Neural cell (in vitro differentiated cells): ENCODE results near the gene RUSF1. TPM values are rescaled to one million over a fixed set of nuclear protein-coding genes. Genes with fewer than 3 reads are reported as not detected.

ENCODE experiments used
- H2AFZ ChIP-seq: fragments of 200-600, 300-800 bp; sonication (generic), shearing (Covaris generic); 2 replicates; pipeline ENCODE4 v1.6.0; 2014; ENCODE audit warnings: low read depth, mild to moderate bottlenecking, antibody characterized with exemption, low read length, moderate library complexity
- H3F3A ChIP-seq: fragments of 200-600 bp; shearing (Covaris generic); 2 replicates; pipeline ENCODE4 v1.6.1; 2016; ENCODE audit warnings: mild to moderate bottlenecking, moderate library complexity, mixed read lengths, antibody characterized with exemption, low read length; ENCODE audit not compliant: insufficient read depth, poor library complexity, severe bottlenecking
- H3K27ac ChIP-seq: fragments of 200-600, 300-800 bp; sonication (generic), shearing (Covaris generic); 2 replicates; pipeline ENCODE4 v1.5.1; 2014; ENCODE audit warnings: mild to moderate bottlenecking, low read length, moderate library complexity
- H3K27me3 ChIP-seq: fragments of 300-800, 200-600 bp; sonication (generic), shearing (Covaris generic); 2 replicates; pipeline ENCODE4 v1.6.0; 2014; ENCODE audit warnings: mild to moderate bottlenecking, low read depth, low read length, moderate library complexity; ENCODE audit not compliant: insufficient read depth
- H3K36me3 ChIP-seq: fragments of 300-800, 200-600 bp; sonication (generic), shearing (Covaris generic); 2 replicates; pipeline ENCODE4 v1.5.1; 2014; ENCODE audit warnings: mild to moderate bottlenecking, antibody characterized with exemption, low read length, moderate library complexity; ENCODE audit not compliant: insufficient read depth
- H3K4me2 ChIP-seq: fragments of 300-800, 200-600 bp; sonication (generic), shearing (Covaris generic); 2 replicates; pipeline ENCODE4 v1.6.0; 2014; ENCODE audit warnings: mild to moderate bottlenecking, low read length
- H3K4me3 ChIP-seq: fragments of 300-800, 200-600 bp; sonication (generic), shearing (Covaris generic); 2 replicates; pipeline ENCODE4 v1.5.1; 2014; ENCODE audit warnings: mild to moderate bottlenecking, low read length, moderate library complexity
- H3K79me2 ChIP-seq: fragments of 200-600 bp; shearing (Covaris generic); replicated peaks from 2 replicates; pipeline ENCODE4 v1.6.0; 2014; ENCODE audit warnings: mild to moderate bottlenecking, low read length, moderate library complexity; ENCODE audit not compliant: insufficient read depth
- H3K9ac ChIP-seq: fragments of 300-800, 200-600 bp; sonication (generic), shearing (Covaris generic); 2 replicates; pipeline ENCODE4 v1.6.1; 2016; ENCODE audit warnings: mild to moderate bottlenecking, low read length, mixed read lengths
- H3K9me2 ChIP-seq: fragments of 200-600 bp; shearing (Covaris generic); 2 replicates; pipeline ENCODE4 v1.6.1; 2016; ENCODE audit warnings: mild to moderate bottlenecking, low read length, mixed read lengths; ENCODE audit not compliant: insufficient read depth
- H3K9me3 ChIP-seq: fragments of 200-600, 300-800 bp; sonication (generic), shearing (Covaris generic); 2 replicates; pipeline ENCODE4 v1.6.1; 2016; ENCODE audit warnings: mild to moderate bottlenecking, mixed run types, low read length, moderate library complexity, mixed read lengths
- H4K20me1 ChIP-seq: fragments of 200-600 bp; shearing (Covaris generic); 2 replicates; pipeline ENCODE4 v1.6.1; 2016; ENCODE audit warnings: mild to moderate bottlenecking, mixed run types; ENCODE audit not compliant: insufficient read depth
- CTCF ChIP-seq: fragments of 450-650 bp; IDR thresholded peaks from 2 replicates; pipeline ENCODE4 v1.5.1; 2014; ENCODE audit warnings: antibody characterized with exemption, mild to moderate bottlenecking, moderate library complexity; ENCODE audit not compliant: poor library complexity, severe bottlenecking
- EP300 ChIP-seq: fragments of 450-650 bp; conservative IDR thresholded peaks from 2 replicates; pipeline ENCODE4 v1.6.1; 2014; ENCODE audit warnings: antibody characterized with exemption, mild to moderate bottlenecking, moderate library complexity; ENCODE audit not compliant: poor library complexity, severe bottlenecking
- EZH2 ChIP-seq: fragments of 200-600, 300-800 bp; shearing (Covaris generic), sonication (generic); IDR thresholded peaks from 2 replicates; pipeline ENCODE4 v1.6.1; 2014; ENCODE audit warnings: antibody characterized with exemption, low read length, borderline replicate concordance, mild to moderate bottlenecking; ENCODE audit not compliant: insufficient read depth, poor library complexity, severe bottlenecking
- MXI1 ChIP-seq: fragments of 450-650 bp; conservative IDR thresholded peaks from 2 replicates; pipeline ENCODE4 v1.6.1; 2014; ENCODE audit warnings: antibody characterized with exemption, mild to moderate bottlenecking; ENCODE audit not compliant: poor library complexity, severe bottlenecking
- POLR2AphosphoS5 ChIP-seq: IDR thresholded peaks from 2 replicates; pipeline ENCODE4 v1.6.1; 2012
- RAD21 ChIP-seq: fragments of 450-650 bp; conservative IDR thresholded peaks from 2 replicates; pipeline ENCODE4 v1.6.1; 2014; ENCODE audit warnings: antibody characterized with exemption, mild to moderate bottlenecking, moderate library complexity
- REST ChIP-seq: IDR thresholded peaks from 2 replicates; pipeline ENCODE4 v1.6.1; 2012; ENCODE audit warnings: borderline replicate concordance
- SMC3 ChIP-seq: fragments of 450-650 bp; conservative IDR thresholded peaks from 2 replicates; pipeline ENCODE4 v1.6.1; 2014; ENCODE audit warnings: antibody characterized with exemption, mild to moderate bottlenecking, moderate library complexity; ENCODE audit not compliant: poor library complexity
- TAF1 ChIP-seq: IDR thresholded peaks from 2 replicates; pipeline ENCODE4 v1.6.1; 2012; ENCODE audit warnings: low read depth
- polyA plus RNA-seq: library from polyadenylated mRNA; depleted of rRNA; stranded (reverse); fragments of >200 nt; gene quantifications from 2 replicates; pipeline ENCODE4 v1.2.3, GENCODE V29; 2014

The RUSF1 gene
- polyA plus RNA-seq, 1 donor from 2014 or later, result 108 TPM

- Histone ChIP-seq H3K9ac (no peak overlapping the region), H3F3A (no peaks in the 10 kb centered on the region), H3K27me3 (no peaks in the 10 kb centered on the region), H4K20me1 (no peaks in the 10 kb centered on the region), H3K79me2 (peaks cover 3% of the 10 kb centered on the region), H3K4me3 (no peak overlapping the region), H3K27ac (no peak overlapping the region), H3K9me3 (no peaks in the 10 kb centered on the region), H2AFZ (no peak overlapping the region), H3K4me2 (no peak overlapping the region), H3K36me3 (no peaks in the 10 kb centered on the region), H3K9me2 (no peaks in the 10 kb centered on the region)
- TF ChIP-seq SMC3 (no peak), CTCF (no peak), EZH2 (no peak), POLR2AphosphoS5 (no peak), EP300 (no peak), RAD21 (no peak), MXI1 (no peak), TAF1 (no peak)
These were observed 42.3 kb downstream of the RUSF1 start for GRCh38 chr16:31465788-31466370.

- Histone ChIP-seq H3K9ac (no peak overlapping the region), H3K9me2 (no peaks in the 10 kb centered on the region), H3K9me3 (no peaks in the 10 kb centered on the region), H3K27ac (no peak overlapping the region), H3K4me3 (no peak overlapping the region), H3K4me2 (no peak overlapping the region), H4K20me1 (no peaks in the 10 kb centered on the region), H3K36me3 (no peaks in the 10 kb centered on the region), H3K79me2 (peaks cover 3% of the 10 kb centered on the region), H2AFZ (no peak overlapping the region), H3F3A (peaks cover 8% of the 10 kb centered on the region), H3K27me3 (no peaks in the 10 kb centered on the region)
- no peak for TF ChIP-seq EZH2
- TF ChIP-seq EP300, result no peak
- TF ChIP-seq TAF1, result no peak
- TF ChIP-seq CTCF, result no peak
- no peak for TF ChIP-seq SMC3
- no peak for TF ChIP-seq REST
- no peak for TF ChIP-seq RAD21
- no peak for TF ChIP-seq POLR2AphosphoS5
- no peak for TF ChIP-seq MXI1
These were observed 43.4 kb downstream of the RUSF1 start for GRCh38 chr16:31464781-31465260.
